Measurements from ENCODE around the gene HNRNPDL.
A peak's percentile ranks its signal among the peaks of the same experiment; 100 is the strongest.
"Not testable (repeated sequence)": the region's sequence is repeated elsewhere in the genome, so short reads cannot be mapped to it uniquely, and the experiment has no call there.

Gene HNRNPDL

DNA sequence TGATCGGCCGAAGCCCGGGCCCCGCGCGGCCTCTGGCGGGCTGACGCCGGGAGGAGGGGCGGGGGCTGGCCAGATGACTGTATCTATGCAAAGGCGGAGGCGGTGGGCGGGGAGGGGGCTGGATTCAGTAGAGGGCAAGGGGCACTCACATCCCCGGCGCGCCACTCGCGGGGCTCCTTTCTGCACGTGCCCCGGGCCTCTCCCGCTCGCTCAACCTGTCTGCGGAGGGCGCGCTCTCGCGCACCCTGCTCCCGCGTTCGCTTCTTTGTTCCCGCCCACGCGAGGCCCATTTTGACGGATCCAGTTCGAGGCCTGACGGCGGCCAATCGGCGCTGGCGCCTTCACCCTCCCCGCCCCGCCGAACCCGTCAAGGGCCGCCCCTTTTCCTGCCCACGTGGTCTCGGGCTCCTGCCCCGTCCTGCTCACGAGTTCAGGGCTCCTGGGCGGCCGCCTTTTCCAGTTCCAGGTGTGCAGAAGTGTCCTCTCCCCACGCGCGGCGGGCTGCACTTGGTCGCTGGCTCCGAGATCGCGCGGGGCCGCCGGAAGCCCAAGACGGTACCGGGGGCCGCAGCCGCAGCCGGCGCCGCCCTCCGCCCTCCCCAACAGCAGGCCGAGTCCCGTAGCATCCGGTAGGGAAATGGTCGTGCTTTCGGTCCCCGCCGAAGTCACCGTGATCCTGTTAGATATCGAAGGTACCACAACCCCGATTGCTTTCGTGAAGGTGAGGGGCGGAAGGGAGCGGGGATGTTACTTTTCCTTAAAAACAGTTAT lies at the start of gene HNRNPDL, which contains the start of gene ENOPH1:
HNRNPDL (minus strand) TSS at position 270 of the 771 bp plus-strand sequence. CDS start 772 bp downstream, outside the sequence.
ENOPH1 (plus strand) TSS at position 398 of the 771 bp plus-strand sequence; CDS start at position 638, 240 bp downstream.
- peak; percentile 95 for DNase-seq

DNA sequence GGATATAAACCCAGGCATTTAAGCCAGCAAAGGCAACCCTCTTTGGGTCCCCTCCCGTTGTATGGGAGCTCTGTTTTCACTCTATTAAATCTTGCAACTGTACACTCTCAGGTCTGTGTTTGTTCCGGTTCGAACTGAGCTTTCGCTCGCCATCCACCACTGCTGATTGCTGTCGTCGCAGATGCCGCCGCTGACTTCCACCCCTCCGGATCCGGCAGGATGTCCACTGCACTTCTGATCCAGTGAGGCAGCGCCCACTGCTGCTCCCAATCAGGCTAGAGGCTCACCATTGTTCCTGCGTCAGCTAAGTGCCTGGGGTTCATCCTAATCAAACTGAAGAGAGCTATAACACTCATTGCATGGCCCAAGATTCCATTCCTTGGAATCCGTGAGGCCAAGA lies 49.3 kb upstream of the HNRNPDL start:
- no peak for DNase-seq

DNA sequence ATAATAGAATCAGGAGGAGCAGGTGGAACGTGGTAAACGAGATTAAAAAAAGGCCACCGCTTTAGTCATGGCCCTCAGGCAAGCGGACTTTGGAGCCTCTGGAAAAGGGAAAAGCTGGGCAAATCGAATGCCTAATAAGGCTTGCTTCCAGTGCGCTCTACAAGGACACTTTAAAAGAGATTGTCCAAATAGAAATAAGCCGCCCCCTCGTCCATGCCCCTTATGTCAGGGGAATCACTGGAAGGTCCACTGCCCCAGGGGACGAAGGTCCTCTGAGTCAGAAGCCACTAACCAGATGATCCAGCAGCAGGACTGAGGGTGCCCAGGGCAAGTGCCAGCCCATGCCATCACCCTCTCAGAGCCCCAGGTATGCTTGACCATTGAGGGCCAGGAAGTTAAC lies 47.2 kb upstream of the HNRNPDL start:
- not testable (repeated sequence) for DNase-seq

DNA sequence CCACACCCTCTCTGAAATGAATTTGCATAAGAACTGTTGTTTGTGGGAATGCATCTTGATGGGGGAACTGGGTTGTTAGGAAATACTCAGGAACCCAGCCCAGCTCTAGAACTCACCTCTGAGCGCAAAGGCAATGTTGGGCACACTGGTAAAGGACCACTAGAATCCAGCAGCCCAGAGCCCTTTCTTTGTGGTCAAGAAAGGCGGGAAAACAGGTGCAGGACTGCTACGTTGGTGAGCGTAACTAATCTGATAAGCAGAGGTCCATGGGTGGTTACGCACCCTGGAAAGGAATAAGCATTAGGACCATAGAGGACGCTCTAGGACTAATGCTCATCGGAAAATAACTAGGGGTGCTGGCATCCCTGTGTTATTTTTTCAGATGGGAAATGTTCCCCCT lies 45.7 kb upstream of the HNRNPDL start:
- DNase-seq: not testable (repeated sequence)

DNA sequence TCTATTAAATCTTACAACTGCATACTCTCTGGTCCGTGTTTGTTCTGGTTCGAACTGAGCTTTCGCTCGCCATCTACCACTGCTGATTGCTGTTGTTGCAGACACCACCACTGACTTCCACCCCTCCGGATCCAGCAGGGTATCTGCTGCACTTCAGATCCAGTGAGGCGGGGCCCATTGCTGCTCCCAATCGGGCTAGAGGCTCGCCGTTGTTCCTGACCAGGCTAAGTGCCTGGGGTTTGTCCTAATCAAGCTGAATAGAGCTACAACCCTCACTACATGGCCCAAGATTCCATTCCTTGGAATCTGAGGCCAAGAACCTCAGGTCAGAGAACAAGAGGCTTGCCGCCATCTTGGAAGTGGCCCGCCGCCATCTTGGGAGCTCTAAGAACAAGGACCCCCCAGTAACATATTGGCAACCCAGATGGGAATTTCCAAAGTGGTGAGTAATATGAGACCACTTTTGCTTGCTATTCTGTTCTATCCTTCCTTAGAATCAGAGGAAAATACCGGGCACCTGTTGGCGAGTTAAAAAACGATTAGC lies 43.4 kb upstream of the HNRNPDL start:
- DNase-seq: no peak

DNA sequence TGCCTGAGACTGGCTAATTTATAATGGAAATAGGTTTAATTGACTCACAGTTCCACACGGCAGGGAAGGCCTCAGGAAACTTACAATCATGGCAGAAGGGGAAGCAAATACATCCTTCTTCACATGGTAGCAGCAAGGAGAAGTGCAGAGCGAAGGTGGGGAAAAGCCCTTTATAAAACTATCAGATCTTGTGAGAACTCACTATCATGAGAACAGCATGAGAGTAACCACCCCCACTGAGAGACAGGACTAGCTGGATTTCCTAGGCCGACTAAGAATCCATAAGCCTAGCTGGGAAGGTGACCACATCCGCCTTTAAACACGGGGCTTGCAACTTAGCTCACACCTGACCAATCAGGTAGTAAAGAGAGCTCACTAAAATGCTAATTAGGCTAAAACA lies 42.8 kb upstream of the HNRNPDL start:
- not testable (repeated sequence) for DNase-seq

DNA sequence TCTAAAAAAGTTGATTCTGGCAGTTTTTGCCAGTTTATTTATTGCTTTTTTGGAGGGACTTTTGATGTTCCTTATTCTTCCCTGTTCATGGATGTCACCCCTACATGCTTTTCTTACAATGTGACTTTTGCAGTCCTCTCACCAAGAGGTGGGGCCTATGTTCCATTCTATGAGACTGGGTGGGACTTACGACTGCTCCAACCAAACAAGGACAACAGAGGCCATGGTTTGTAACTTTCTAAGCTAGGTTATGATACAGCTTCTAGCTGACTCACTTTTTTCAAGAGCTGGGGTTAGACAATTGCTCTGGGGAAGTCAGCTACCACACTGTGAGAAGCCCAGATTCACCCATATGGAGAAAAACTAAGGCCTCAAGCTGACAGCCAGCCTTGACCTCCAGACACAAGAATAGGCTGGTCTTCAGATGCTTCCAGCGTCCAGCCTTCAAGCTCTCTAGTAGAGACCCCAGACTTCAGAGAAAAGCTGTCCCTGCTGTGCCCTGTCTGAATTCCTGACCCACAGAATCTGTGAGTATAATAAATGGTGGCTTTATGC lies 39.6 kb upstream of the HNRNPDL start:
- no peak for DNase-seq

DNA sequence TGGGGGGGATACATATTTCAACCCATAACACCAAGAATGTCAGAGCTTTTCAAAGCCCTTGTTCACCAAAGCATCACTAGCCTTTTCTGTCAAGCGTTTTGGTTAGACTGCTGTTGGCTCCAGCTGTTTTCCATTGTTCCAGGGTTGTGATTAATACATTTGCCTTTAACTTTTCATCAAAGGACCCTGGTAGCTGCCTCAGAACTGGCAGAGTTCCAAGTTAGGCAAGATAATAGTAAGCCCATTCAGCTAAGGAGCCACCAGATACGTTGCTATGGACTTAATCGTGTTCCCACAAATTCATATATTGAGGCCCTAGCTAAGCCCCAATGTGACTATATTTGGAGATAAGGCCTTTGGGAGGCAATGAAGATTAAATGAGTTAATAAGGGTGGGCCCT lies 37.2 kb upstream of the HNRNPDL start:
- no peak for DNase-seq

DNA sequence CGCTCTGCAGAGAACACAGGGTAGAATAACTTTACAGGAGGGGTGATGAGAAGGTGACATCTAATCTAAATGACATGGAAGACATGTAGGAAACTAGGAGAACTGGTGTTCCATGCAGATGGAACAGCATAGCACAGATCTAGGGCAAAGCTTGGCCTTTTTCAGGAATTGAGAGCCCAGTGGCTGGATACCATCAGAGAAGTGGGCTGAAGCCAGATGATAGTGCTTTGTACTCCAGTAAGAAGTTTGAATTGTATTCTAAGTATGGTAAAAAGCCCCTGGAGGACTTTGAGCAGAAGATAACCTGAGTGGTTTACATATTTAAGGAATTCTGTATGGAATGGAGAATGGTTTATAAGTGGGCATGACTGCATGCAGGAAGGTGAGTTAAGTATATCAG lies 33.0 kb upstream of the HNRNPDL start:
- no peak for DNase-seq

DNA sequence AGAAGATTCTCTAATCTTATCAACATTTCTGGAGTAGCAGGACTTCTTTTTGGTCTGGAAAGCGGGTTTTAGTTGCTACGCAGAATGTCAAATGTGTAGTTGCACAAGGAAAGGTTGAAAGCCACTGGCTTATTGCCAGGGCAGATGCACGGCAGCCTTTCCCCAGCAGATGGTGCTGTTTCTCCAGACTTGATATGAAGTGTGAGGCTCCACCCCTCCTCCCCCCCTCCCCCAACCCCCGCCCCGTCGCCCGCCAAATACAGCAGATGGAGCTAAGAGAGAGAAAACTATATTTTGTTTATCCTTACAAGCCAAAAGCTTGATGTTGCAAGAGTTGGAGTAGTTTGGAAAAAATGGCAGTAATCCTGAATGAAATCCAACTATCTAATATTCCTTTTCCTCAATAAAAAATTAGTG lies 32.2 kb upstream of the HNRNPDL start:
- peak; percentile 86 for DNase-seq

DNA sequence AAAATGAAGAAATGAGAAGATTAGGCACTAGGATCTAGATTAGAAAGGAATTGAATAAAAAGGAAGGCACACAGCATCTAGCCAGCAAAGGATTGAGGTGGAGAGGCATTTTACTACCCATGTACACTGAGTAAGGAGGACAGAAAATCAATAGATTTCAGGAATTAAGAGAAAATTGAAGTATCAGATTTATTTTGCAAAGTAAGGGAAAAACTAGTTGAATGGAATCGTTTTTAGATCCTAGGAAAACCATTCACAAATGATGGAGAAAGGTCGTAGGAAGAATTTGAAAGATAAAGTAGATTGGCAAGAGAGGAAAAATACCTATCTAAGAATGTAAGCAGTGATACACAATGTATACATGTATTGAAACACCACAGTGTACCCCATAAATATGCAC lies 31.4 kb upstream of the HNRNPDL start:
- DNase-seq: no peak

DNA sequence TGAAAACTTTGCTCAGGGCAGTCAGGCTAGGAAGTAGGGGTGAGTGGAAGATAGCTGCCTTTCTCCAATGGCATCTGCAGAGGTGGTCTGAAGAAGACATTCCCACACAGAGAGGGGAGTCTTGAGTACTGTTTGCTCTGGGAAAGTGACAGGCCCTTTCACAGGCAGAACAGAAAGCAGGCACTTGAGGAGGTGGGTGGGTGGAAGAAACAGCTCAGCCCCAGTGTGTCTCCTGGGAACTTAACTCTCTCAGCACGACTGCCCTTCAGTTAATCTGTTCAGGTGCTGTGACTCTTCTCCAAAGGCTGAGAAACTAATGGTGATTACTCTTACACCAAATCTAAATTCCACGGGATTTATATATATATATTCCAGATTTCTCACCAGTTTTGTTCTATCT lies 28.5 kb upstream of the HNRNPDL start:
- no peak for DNase-seq

DNA sequence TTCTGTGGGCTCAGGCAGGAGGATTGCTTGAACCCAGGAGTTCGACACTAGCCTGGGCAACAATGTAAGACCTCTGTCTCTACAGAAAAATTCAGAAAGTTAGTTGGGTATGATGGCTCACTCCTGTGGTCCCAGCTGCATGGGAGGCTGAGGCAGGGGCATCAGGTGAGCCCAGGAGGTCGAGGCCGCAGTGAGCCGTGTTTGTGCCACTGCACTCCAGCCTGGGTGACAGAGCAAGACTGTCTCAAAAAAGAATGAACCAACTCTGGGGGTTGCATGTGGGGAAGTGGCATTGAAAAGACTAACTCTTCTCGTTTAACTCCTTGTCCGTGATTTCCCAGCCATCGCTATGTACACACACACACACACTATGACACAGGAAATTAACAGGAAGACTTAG lies 27.0 kb upstream of the HNRNPDL start:
- DNase-seq: no peak

DNA sequence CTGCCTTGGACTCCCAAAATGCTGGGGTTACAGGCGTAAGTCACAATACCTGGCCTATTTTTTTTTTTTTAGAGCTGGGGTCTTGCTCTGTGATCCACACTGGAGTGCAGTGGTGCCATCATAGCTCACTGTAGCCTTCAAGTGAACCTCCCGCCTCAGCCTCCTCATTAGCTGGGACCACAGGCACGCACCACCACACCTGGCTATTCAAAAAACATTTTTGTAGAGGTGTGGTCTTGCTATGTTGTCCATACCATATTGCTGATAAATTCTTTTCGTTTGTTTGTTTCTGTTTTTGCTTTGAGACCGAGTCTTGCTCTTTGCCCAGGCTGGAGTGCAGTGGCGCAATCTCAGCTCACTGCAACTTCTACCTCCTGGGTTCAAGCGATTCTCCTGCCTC lies 21.8 kb upstream of the HNRNPDL start:
- DNase-seq: no peak

DNA sequence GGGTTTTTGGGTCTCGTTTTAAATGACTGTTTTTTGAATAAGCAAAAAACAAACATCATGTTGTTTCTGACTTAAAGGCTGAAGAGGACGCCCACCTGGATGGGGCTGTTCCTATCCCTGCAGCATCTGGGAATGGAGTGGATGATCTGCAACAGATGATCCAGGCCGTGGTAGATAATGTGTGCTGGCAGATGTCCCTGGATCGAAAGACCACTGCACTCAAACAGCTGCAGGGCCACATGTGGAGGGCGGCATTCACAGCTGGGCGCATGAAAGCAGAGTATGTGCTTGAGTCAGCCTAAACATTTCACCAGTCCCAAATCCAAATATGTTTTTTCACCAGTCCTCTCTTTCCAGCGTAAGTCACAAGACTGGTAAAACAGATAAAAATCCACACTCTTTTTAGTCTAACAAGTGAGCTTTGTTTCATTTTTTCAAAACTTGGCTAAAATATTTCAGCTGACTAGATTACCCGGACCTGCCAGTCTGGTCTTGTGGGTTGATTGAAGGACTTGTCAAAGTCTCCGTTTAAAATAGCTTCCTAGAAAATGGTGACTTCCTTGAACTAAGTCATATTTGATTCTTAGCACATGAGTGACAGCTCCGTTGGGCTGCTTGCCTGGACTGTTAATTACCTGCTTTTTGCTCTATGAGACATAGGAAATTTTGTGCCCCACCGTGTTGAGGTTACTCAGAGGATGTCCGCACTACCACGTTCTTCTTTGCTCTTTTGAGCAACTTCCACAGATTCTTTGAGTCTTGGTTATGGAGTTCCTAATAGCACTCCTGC lies 20.9 kb upstream of the HNRNPDL start:
- DNase-seq: no peak

DNA sequence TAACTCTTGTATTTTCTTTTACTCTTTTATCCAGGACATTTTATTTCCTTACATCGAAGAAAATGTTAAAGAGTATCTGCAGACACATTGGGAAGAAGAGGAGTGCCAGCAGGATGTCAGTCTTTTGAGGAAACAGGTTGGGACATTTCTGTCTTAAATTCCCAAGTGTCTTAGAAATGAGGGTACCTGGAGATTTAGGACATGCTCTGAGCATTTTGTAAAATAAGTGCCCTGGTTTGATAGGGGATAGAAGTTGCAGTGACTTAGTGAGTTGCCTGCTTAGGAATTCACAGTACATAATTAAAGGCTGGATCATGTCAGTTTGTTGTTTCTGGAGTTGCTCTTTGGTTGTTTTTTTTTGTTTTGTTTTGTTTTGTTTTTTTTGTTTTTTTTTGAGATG lies 17.6 kb upstream of the HNRNPDL start:
- no peak for DNase-seq

DNA sequence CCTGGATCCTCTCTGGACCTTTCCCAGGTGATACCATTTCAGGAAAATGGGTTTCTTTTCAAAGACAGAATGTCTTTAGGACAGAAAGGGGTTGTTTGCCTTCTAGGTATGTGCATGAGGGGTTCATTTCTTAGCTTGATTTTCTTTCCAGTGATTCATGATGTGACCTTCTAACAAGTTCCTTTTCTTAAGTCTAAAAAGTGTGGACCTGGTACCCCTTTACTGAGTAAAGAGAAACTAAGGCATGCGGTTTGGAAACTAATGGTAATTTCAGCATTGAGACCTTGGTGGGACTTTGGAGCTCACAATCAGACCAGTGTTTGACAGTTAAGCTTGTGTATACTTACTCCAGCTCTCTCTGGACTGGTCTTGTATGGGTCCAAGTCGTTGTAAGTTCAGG lies 8.8 kb upstream of the HNRNPDL start:
- no peak for DNase-seq

DNA sequence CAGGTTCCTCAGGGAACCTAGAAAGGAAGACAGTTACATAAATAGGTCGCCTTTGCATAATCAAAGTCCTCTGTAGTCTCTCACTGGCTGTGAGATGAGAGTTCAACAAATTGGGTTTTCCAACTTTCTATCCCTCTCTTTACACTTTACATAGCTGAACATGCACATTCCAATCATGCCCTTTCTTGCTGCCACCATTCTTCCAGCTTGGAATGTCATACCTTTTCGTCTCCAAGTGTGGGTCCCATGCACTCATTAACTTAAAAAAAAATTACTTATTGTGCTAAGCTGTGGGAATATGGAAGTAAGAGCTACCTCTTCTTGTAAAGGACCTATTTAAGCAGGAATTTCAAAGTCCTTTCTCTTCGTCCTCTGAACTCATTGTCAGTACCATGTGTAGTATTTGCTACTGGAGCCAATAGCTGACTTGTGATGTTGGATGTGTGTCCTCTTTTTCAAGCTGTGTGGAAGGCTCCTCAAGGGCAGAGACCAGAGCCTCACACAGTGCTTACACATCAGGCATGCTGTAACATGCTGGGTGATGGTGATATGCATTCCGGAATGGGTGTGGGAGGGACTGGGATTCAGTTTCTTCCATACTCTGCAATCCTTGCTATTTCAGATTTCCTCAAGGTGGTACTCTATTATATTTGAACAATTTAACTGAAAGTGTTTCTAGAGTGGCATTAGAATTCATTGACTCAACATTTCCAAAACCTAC lies 7.2 kb upstream of the HNRNPDL start:
- DNase-seq: no peak

DNA sequence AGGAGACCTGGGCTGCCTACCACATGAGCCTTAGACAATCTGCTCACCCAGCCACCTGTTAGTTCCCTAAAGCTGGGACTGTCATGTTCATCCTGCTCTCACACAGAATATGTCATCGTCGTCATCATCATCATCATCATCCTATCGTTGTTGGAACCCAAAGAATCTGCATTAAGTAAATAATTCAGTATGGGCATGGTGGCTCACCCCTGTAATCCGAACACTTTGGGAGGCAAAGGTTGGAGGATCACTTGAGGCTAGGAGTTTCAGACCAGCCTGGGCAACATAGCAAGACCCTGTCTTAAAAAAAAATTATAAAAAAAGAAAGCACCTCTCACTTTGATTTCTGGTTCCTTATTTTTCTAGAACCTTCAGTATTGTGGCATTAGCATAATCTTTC lies 6.5 kb upstream of the HNRNPDL start:
- DNase-seq: no peak

DNA sequence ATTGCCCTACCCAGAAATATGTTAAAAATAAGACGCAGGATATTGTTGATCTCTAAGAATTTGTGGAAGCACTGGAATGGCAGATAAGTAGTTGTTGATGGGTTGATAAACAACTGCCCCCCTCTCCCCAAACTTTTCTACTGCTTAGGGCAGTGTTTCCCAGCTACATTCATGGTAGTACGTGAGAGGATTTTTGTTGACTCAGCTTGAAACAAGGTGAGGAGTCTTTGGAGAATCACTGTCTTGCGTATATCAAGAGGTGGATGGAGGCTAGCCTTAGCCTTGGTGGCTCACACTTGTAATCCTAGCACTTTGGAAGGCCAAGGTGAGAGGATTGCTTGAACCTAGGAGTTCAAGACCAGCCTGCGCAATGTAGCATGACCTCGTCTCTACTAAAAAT lies 5.9 kb upstream of the HNRNPDL start:
- DNase-seq: no peak

DNA sequence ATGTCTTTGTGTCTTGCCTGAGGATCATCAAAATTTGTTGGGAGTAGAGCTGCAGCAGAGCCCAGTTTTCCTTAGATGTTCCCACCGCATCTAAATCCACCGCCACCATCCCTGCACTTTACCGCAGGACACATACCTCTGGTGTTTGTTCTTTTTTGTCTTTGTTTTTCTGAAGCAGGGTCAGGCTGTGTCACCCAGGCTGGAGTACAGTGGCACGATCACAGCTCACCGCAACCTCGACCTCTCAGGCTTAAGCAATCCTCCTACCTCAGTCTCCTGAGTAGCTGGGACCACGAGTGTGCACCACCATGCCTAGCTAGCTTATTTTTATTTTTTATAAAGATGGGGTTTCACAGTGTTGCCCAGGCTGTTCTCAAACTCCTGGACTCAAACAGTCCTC lies 4.7 kb upstream of the HNRNPDL start:
- no peak for DNase-seq

DNA sequence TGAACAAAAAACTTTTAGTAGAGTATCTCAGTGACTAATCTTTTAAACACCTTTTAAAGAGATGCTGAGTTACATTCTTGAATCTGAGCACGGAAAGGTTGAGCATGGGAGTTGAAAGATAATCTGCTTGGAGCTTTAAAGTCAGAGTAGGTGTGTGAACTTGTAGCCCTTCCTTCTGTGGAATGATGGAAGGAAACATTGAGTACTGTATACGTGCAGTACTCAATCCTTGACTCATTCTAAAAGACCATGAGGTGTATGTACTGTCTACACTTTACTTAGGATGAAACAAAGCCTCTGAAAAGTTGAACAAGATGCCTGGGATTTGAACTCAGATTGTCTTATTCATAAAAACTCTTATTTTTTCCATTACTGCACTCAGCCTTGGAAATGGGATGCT lies 3.5 kb upstream of the HNRNPDL start:
- DNase-seq: no peak

DNA sequence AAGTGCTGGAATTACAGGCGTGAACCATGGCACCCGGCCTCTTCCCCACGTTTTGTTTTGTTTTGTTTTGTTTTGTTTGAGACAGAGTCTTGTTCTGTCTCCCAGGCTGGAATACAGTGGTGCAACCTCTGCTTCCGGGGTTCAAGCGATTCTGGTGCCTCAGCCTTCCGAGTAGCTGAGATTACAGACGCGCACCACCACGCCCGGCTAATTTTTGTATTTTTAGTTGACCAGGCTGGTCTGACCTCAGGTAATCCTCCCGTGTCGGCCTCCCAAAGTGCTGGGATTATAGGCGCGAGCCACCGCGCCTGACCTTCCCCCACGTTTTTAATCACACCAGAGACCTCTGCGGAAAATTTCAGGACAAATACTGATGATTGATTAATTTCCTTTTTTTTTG lies 2.3 kb upstream of the HNRNPDL start:
- DNase-seq: no peak

Data from CD4-positive, alpha-beta T cell treated with Interleukin-10 for 1 hour (primary cell).